CD4-positive, alpha-beta T cell treated with Interleukin-21 for 1 hour (primary cell): Measurements from ENCODE around the gene VIPR1.

Source experiments
- DNase-seq: peaks from one replicate; pipeline ENCODE4 v3.0.0-alpha.2; 2020

The VIPR1 gene

GRCh38 chr3:42513521-42513920 is 11.1 kb downstream of the VIPR1 start:
- DNase-seq = no peak

GRCh38 chr3:42514876-42515275 is 12.4 kb downstream of the VIPR1 start:
- DNase-seq = no peak

- no peak for DNase-seq
Measured at GRCh38 chr3:42515391-42515916, 13.0 kb downstream of the VIPR1 start.

GRCh38 chr3:42515976-42516375 is 13.5 kb downstream of the VIPR1 start:
- no peak for DNase-seq

GRCh38 chr3:42516443-42516842 is 14.0 kb downstream of the VIPR1 start:
- DNase-seq = no peak

- DNase-seq = no peak
Measured at GRCh38 chr3:42517117-42517516, 14.7 kb downstream of the VIPR1 start.

GRCh38 chr3:42518800-42519567 is 16.5 kb downstream of the VIPR1 start:
- peak; percentile 68 for DNase-seq

GRCh38 chr3:42519568-42519962 is 17.1 kb downstream of the VIPR1 start:
- DNase-seq = no peak

GRCh38 chr3:42520336-42520735 is 17.9 kb downstream of the VIPR1 start:
- DNase-seq = no peak

- DNase-seq = no peak
Measured at GRCh38 chr3:42520906-42521305, 18.5 kb downstream of the VIPR1 start.

GRCh38 chr3:42524751-42525150 is 22.3 kb downstream of the VIPR1 start:
- no peak for DNase-seq

- no peak for DNase-seq
Measured at GRCh38 chr3:42525212-42525611, 22.8 kb downstream of the VIPR1 start.

GRCh38 chr3:42525736-42526345 is 23.4 kb downstream of the VIPR1 start:
- no peak for DNase-seq

GRCh38 chr3:42526616-42527367 is 24.3 kb downstream of the VIPR1 start:
- peak; percentile 52 for DNase-seq

- DNase-seq = no peak
Measured at GRCh38 chr3:42527368-42527917, 25.0 kb downstream of the VIPR1 start.

GRCh38 chr3:42529468-42529867 is 27.0 kb downstream of the VIPR1 start:
- peak; percentile 48 for DNase-seq

- no peak for DNase-seq
Measured at GRCh38 chr3:42530073-42530472, 27.6 kb downstream of the VIPR1 start.

- DNase-seq = no peak
Measured at GRCh38 chr3:42531470-42531869, 29.0 kb downstream of the VIPR1 start.

GRCh38 chr3:42532229-42532628 is 29.8 kb downstream of the VIPR1 start:
- no peak for DNase-seq

- no peak for DNase-seq
Measured at GRCh38 chr3:42533161-42533897, 30.9 kb downstream of the VIPR1 start.

GRCh38 chr3:42535981-42536784 is 33.7 kb downstream of the VIPR1 start:
- peak; percentile 60 for DNase-seq

- DNase-seq = no peak
Measured at GRCh38 chr3:42537350-42537749, 34.9 kb downstream of the VIPR1 start.
